C4-2B (cell line): Measurements from ENCODE around the gene TRMT2A.

Experiments
- H3K27ac ChIP-seq: fragments of 450-650 bp; 2 replicates; pipeline ENCODE4 v1.5.1; 2017
- ZFX ChIP-seq: fragments of 450-650 bp; IDR thresholded peaks from 2 replicates; pipeline ENCODE4 v1.6.1; 2017
- TF ChIP-seq, protein P1 (sequence below): fragments of 450-650 bp; conservative IDR thresholded peaks from 2 replicates; pipeline ENCODE4 v1.5.1; 2017; ENCODE audit warnings: mild to moderate bottlenecking

Gene TRMT2A

GRCh38 chr22:20085651-20086050, 31.4 kb downstream of the TRMT2A start:
- no peak overlapping the region for H3K27ac ChIP-seq
- TF ChIP-seq ZFX, result no peak
- TF ChIP-seq, protein P1, sequence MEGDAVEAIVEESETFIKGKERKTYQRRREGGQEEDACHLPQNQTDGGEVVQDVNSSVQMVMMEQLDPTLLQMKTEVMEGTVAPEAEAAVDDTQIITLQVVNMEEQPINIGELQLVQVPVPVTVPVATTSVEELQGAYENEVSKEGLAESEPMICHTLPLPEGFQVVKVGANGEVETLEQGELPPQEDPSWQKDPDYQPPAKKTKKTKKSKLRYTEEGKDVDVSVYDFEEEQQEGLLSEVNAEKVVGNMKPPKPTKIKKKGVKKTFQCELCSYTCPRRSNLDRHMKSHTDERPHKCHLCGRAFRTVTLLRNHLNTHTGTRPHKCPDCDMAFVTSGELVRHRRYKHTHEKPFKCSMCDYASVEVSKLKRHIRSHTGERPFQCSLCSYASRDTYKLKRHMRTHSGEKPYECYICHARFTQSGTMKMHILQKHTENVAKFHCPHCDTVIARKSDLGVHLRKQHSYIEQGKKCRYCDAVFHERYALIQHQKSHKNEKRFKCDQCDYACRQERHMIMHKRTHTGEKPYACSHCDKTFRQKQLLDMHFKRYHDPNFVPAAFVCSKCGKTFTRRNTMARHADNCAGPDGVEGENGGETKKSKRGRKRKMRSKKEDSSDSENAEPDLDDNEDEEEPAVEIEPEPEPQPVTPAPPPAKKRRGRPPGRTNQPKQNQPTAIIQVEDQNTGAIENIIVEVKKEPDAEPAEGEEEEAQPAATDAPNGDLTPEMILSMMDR, result no peak

DNA sequence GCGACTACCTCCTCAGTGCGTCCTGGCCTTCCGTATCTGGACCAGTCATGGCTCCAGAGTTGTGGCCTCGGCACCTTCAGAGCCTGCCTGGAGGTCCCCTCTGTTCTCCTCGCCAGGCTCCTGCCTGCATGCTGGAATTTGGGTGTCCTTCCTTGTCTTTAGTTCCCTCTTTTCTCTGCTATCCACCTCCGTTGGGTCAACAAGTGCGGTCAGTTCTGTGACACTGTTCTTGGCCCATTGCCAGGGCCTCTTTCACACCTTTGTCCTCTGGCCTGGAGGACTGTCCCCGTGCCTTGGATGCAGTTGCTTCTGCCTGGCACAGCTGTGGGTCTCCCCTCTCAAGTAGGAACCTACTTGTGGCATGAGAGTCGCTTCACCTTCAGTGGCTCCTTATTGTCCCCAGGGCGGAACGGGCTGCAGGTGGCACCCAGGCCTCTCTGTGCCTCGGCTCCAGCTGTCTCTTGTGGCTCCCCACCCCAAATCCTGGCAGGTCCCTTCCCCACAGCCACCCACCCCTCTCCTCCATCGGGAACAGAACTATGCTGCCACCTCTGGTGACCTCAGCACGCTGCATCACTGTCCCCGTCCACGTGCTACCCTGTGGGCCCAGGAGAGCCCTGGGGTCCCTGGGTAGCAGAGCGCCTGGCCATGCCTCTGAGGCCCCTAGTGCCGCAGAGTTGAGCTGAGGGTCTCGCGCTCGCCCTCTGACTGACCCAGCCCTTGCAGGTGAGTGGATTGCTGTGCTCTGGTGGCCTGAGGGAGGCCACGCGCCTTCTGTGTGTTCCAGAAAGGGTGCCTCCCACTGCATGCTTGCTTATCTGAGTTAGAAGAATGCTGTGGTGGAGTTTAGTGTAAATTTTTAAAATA, 32.2 kb downstream of the TRMT2A start:
- TF ChIP-seq, protein P1, result peak; percentile 77
- no peak for TF ChIP-seq ZFX
- peak overlapping the region; percentile 28 for H3K27ac ChIP-seq

DNA sequence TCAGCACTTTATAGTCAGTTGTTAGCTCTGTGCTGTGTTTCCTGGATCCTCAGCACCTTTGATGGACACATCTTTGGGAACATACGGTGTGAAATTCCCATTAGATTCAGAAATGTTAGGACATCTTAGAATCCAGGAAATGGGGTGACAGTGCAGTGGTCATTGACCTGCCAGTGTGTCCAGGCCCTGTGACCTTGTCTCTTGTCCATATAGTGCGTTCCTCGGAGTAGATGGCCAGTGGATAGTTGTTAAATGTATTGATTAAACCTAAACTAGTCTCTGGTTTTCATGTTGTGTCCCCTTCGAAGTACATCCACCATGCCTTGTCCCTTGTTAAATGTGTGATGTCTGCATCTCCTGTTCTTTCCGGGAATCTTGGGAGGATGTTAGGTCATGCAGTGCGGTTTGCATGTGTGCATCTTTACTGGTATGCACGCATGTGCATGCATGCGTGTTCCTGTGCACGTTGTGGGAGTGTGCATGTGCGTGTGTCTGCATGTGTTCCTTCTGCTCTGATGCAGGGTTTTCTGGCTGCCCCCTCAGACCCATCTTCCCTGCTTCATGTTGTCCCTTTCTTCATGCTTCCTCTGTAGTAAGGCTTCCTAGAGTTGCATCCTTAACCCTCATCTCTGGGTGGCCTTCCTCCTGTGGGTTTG, 33.0 kb downstream of the TRMT2A start:
- H3K27ac ChIP-seq, result peak overlapping the region; percentile 28
- no peak for TF ChIP-seq ZFX
- TF ChIP-seq, protein P1, result no peak

DNA sequence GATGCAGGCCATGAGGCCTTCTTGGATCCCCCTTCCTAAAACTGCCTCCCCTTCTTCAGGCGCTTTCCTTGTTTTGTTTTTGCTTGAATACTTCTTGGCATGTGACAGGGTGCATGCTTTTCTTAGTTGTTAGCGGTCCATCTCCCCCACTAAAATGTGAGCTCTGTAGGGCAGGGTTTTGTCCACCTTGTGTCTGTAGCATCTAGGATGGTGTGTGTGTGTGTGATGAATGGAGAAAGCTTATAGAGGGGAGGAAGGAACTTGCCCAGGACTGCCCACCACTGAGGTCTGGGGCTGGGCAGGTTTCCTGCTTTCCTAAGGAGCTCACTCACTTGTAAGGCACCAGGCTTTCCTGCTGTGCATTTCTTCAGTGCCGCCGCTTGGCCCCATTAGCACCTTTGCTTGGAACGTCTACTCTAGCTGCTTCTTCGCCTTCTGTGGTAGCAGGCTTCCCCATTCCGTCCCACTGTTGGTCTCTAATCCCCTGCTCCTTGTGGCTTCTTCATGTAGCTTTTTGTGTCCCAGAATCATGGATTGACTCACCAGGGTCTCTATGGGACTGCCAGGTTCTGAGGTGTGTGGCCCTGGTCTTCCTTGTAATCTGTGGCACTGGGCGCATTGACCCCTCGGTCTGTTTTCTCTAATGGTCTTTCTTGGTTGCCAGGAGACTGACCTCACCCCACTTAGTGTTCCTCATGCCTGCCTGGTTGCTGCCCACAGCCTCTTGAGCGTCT, 33.7 kb downstream of the TRMT2A start:
- TF ChIP-seq, protein P1, result no peak
- no peak for TF ChIP-seq ZFX
- peak overlapping the region; percentile 92 for H3K27ac ChIP-seq

- H3K27ac ChIP-seq, result peak overlapping the region; percentile 92
- TF ChIP-seq, protein P1, result no peak
- TF ChIP-seq ZFX, result no peak
These were observed 36.0 kb downstream of the TRMT2A start for GRCh38 chr22:20080776-20081654.

DNA sequence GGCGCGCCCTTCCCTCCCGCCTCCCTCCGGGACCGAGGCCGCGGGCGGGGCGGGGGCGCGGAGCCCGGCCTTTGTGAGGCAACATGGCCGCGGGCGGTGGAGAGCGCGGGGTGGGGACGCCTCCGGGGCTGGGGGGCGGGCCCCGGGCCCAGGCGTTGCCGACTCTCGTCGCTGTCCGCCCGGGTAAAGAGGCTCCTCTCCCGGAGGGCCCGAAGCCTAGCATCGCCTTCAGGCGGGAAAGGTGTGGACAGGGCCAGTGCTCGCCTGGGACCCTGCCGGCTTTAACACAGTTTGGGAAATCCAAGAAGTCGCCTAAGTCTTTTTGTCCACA, 36.6 kb downstream of the TRMT2A start:
- TF ChIP-seq ZFX, result peak; percentile 87
- TF ChIP-seq, protein P1, result no peak
- peak overlapping the region; percentile 92 for H3K27ac ChIP-seq
